ENCODE data around the gene ROBO1. TPM values are rescaled to one million over a fixed set of nuclear protein-coding genes. Genes with fewer than 3 reads are reported as not detected.
A peak's percentile ranks its signal among the peaks of the same experiment; 100 is the strongest.

ROBO1 gene
- total RNA-seq, 1 donor from 2014 or later: 7.1 TPM

DNA sequence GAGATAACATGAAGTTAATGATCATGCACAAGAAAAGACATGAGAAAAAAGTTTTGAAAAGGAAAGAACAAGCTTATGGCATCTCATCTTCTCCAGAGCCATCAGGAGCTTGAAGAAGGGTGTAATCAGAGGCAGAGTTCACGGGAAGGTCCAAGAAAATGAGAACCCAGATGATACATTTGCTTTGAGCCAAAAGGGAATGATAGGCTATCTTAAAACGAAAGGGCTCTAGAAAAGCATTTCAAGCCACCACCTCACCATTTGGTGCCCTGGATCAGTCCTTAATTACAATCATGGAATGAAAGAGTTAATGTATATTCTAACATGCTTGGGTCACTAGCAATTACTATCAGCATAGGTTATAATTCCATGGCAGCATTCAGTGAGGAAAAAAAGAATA is 781.8 kb downstream of the ROBO1 start:
- Histone ChIP-seq H3K27me3 (ENCODE audit: low read depth) (no peaks in the 10 kb centered on the region), H3K4me1 (no peaks in the 10 kb centered on the region), H3K36me3 (no peaks in the 10 kb centered on the region), H3K4me3 (no peak overlapping the region), H3K9me3 (replicated peaks) (peaks cover 4% of the 10 kb centered on the region), H3K27ac (replicated peaks) (no peak overlapping the region)
- intact Hi-C loops (cut with micrococcal nuclease): no loop called here
- no peak for DNase-seq
- TF ChIP-seq, protein P1, sequence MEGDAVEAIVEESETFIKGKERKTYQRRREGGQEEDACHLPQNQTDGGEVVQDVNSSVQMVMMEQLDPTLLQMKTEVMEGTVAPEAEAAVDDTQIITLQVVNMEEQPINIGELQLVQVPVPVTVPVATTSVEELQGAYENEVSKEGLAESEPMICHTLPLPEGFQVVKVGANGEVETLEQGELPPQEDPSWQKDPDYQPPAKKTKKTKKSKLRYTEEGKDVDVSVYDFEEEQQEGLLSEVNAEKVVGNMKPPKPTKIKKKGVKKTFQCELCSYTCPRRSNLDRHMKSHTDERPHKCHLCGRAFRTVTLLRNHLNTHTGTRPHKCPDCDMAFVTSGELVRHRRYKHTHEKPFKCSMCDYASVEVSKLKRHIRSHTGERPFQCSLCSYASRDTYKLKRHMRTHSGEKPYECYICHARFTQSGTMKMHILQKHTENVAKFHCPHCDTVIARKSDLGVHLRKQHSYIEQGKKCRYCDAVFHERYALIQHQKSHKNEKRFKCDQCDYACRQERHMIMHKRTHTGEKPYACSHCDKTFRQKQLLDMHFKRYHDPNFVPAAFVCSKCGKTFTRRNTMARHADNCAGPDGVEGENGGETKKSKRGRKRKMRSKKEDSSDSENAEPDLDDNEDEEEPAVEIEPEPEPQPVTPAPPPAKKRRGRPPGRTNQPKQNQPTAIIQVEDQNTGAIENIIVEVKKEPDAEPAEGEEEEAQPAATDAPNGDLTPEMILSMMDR (IDR thresholded peaks at IDR 0.05; ENCODE audit: borderline replicate concordance): no peak

DNA sequence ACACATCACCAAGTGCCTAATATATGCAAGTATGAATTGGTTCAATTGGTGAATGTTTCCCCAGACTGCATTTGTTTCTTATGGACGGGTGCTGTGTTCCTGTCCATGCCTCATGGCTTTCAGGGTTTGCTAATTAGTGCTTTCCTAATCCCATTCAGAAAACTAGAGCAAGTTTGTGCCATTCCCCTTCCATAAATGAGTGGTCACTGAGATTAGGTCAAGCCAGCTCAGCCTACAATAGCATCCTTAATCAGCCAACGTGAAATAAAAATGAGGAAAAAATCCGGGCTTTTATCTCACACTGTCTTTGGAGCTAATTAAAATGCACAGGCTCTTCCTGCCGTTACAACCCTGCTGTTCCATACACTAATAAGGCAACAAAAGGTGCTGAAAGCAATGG is 788.8 kb downstream of the ROBO1 start:
- TF ChIP-seq, protein P1 (IDR thresholded peaks at IDR 0.05; ENCODE audit: borderline replicate concordance): no peak
- intact Hi-C loops (cut with micrococcal nuclease): no loop called here

DNA sequence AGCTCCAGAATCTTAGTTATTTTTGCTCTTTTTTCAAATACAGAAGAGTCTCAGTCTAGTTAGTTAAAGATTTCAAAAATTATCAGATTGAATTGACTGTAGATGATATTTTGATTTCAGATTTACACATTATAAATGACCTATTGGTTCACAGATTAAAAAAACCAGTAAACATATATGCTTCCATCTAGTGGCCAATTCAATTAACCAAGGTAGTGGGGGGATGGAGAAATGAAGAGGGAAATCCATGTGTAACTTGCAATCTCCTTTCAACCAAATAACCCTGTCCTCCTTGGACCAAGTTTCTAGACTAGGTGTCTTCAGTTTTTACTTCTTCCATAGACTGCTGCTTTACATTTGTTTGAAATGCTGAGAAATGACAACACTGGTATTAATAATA is 789.8 kb downstream of the ROBO1 start:
- Histone ChIP-seq H3K9me3 (replicated peaks) (no peaks in the 10 kb centered on the region), H3K27me3 (ENCODE audit: low read depth) (no peaks in the 10 kb centered on the region), H3K36me3 (no peaks in the 10 kb centered on the region), H3K4me1 (no peaks in the 10 kb centered on the region), H3K4me3 (no peak overlapping the region), H3K27ac (replicated peaks) (no peak overlapping the region)
- TF ChIP-seq, protein P1 (IDR thresholded peaks at IDR 0.05; ENCODE audit: borderline replicate concordance): peak; percentile 43
- DNase-seq: no peak
- intact Hi-C loops (cut with micrococcal nuclease): no loop called here

More for the DNA sequence above, 788.8 kb downstream of the ROBO1 start:
- H3K4me1 ChIP-seq: no peaks in the 10 kb centered on the region
- H3K27me3 ChIP-seq (ENCODE audit: low read depth): no peaks in the 10 kb centered on the region
- no peak overlapping the region for H3K27ac ChIP-seq (replicated peaks)
- H3K4me3 ChIP-seq: no peak overlapping the region
- no peaks in the 10 kb centered on the region for H3K9me3 ChIP-seq (replicated peaks)
- DNase-seq: no peak
- no peaks in the 10 kb centered on the region for H3K36me3 ChIP-seq

DNA sequence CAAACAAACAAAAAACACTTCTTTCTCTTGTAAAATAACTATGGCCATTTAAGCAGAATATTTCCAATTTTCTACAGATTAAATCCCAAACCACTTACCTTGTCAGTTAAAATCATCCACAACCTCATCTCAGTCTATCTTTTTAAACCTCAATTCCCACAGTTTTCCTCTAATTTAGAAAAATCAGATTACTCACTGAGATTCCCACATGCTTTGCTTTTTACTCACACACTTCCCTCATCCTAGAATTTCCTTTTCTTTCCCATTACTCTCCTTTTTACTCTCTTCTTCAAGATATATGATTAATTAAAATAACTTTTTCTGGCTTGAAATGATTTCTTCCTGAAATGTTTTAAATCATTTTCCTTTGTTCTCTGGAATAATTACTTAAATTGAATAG is 790.7 kb downstream of the ROBO1 start:
- no peaks in the 10 kb centered on the region for H3K36me3 ChIP-seq
- H3K27ac ChIP-seq (replicated peaks): no peak overlapping the region
- no peaks in the 10 kb centered on the region for H3K4me1 ChIP-seq
- H3K27me3 ChIP-seq (ENCODE audit: low read depth): no peaks in the 10 kb centered on the region
- DNase-seq: no peak
- no peak overlapping the region for H3K4me3 ChIP-seq
- intact Hi-C loops (cut with micrococcal nuclease): no loop called here
- H3K9me3 ChIP-seq (replicated peaks): no peaks in the 10 kb centered on the region
- TF ChIP-seq, protein P1 (IDR thresholded peaks at IDR 0.05; ENCODE audit: borderline replicate concordance): no peak

DNA sequence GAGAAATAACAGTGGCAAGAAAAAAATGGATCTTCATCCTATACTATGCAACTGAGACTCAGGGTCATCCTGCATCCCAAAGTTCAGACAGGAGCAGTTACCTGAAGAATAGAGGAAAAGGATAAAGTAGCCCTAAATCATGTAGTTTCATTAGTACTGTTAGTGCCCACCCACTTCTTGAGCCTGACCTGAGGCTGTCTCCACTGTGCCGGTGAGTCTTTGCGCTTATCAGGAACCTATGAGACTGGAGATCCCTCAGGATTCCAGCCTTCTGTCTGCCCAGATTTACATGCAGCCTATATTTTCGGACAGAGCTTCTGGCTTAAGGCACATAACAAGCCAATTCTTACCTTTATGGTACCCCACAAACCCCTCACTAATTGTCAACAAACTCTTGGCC is 791.6 kb downstream of the ROBO1 start:
- H3K36me3 ChIP-seq: no peaks in the 10 kb centered on the region
- H3K27ac ChIP-seq (replicated peaks): no peak overlapping the region
- no peaks in the 10 kb centered on the region for H3K4me1 ChIP-seq
- H3K9me3 ChIP-seq (replicated peaks): no peaks in the 10 kb centered on the region
- no peak for DNase-seq
- no peaks in the 10 kb centered on the region for H3K27me3 ChIP-seq (ENCODE audit: low read depth)
- no peak overlapping the region for H3K4me3 ChIP-seq
- intact Hi-C loops (cut with micrococcal nuclease): no loop called here
- TF ChIP-seq, protein P1 (IDR thresholded peaks at IDR 0.05; ENCODE audit: borderline replicate concordance): no peak

Measured in left ventricle myocardium inferior (tissue), 1 donor.